Osteocyte (in vitro differentiated cells): Measurements from ENCODE around the gene NCAN. TPM values are rescaled to one million over a fixed set of nuclear protein-coding genes. Genes with fewer than 3 reads are reported as not detected.

Experiments used
- DNase-seq: peaks from one replicate; pipeline ENCODE4 v3.0.0; 2021; ENCODE audit warnings: mixed read lengths; ENCODE audit not compliant: unreplicated experiment; ENCODE audit errors: extremely low spot score
- H3K27ac Mint-ChIP-seq: one replicate; pipeline ENCODE4 v1.8.0; 2021; ENCODE audit warnings: mild to moderate bottlenecking, mixed read lengths; ENCODE audit not compliant: unreplicated experiment
- H3K27me3 Mint-ChIP-seq: one replicate; pipeline ENCODE4 v1.8.0; 2021; ENCODE audit warnings: mixed read lengths; ENCODE audit not compliant: unreplicated experiment
- H3K36me3 Mint-ChIP-seq: one replicate; pipeline ENCODE4 v1.8.0; 2021; ENCODE audit warnings: mixed read lengths; ENCODE audit not compliant: unreplicated experiment
- H3K4me1 Mint-ChIP-seq: one replicate; pipeline ENCODE4 v1.8.0; 2021; ENCODE audit warnings: mixed read lengths; ENCODE audit not compliant: unreplicated experiment
- H3K4me3 Mint-ChIP-seq: one replicate; pipeline ENCODE4 v1.8.0; 2021; ENCODE audit warnings: mild to moderate bottlenecking, moderate library complexity, mixed read lengths; ENCODE audit not compliant: unreplicated experiment
- H3K9me3 Mint-ChIP-seq: one replicate; pipeline ENCODE4 v1.8.0; 2021; ENCODE audit warnings: mixed read lengths; ENCODE audit not compliant: unreplicated experiment
- total RNA-seq: library from RNA; stranded (reverse); gene quantifications from 2 replicates; pipeline ENCODE4 v1.2.1, GENCODE V29; 2021
- TF ChIP-seq, protein P1 (sequence below): fragments of 200-600 bp; sonication (generic); IDR thresholded peaks from 2 replicates; pipeline ENCODE4 v1.5.0; 2021; ENCODE audit warnings: antibody characterized with exemption, mild to moderate bottlenecking, moderate library complexity

Gene NCAN
- total RNA-seq, 1 donor from 2014 or later, result not detected

DNA sequence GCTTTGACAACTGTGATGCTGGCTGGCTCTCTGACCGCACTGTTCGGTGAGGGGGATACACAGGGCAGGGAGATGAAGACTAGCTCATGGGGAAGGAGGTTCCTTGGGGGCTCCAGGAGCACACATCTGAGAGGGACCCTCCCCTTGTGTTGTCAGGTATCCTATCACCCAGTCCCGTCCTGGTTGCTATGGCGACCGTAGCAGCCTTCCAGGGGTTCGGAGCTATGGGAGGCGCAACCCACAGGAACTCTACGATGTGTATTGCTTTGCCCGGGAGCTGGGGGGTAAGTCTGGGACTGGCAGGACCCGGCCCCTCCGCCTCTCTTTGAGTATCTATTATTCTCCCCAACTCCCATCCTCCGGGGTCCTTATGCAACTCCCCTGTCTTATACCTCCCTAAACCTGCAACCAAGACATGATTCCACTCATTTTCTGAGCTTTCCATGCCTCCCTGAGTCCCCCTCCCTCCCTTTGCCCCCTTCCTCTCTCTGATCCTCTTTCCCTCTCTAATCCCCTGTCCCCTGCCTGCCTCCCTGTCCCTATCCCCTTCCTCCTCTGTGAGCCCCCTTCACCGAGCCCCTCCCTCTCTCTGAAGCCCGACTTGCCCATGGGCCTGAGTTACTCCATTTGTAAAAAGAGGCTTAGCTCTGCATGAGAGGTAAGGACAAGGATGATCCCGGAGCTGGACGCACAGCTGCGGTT, 12.5 kb downstream of the NCAN start:
- no peak overlapping the region for H3K4me3 Mint-ChIP-seq
- no peak for DNase-seq
- H3K36me3 Mint-ChIP-seq, result no peaks in the 10 kb centered on the region
- TF ChIP-seq, protein P1, sequence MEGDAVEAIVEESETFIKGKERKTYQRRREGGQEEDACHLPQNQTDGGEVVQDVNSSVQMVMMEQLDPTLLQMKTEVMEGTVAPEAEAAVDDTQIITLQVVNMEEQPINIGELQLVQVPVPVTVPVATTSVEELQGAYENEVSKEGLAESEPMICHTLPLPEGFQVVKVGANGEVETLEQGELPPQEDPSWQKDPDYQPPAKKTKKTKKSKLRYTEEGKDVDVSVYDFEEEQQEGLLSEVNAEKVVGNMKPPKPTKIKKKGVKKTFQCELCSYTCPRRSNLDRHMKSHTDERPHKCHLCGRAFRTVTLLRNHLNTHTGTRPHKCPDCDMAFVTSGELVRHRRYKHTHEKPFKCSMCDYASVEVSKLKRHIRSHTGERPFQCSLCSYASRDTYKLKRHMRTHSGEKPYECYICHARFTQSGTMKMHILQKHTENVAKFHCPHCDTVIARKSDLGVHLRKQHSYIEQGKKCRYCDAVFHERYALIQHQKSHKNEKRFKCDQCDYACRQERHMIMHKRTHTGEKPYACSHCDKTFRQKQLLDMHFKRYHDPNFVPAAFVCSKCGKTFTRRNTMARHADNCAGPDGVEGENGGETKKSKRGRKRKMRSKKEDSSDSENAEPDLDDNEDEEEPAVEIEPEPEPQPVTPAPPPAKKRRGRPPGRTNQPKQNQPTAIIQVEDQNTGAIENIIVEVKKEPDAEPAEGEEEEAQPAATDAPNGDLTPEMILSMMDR, result no peak
- H3K27me3 Mint-ChIP-seq, result peaks cover 29% of the 10 kb centered on the region
- H3K4me1 Mint-ChIP-seq, result no peaks in the 10 kb centered on the region
- no peaks in the 10 kb centered on the region for H3K9me3 Mint-ChIP-seq
- no peak overlapping the region for H3K27ac Mint-ChIP-seq

GRCh38 chr19:19224852-19225494, 13.2 kb downstream of the NCAN start:
- Mint-ChIP-seq H3K9me3 (no peaks in the 10 kb centered on the region), H3K4me1 (no peaks in the 10 kb centered on the region), H3K36me3 (no peaks in the 10 kb centered on the region), H3K27me3 (peaks cover 29% of the 10 kb centered on the region), H3K27ac (no peak overlapping the region), H3K4me3 (peak overlapping the region; percentile 60)
- TF ChIP-seq, protein P1, result peak; percentile 54
- DNase-seq, result no peak

- Mint-ChIP-seq H3K9me3 (no peaks in the 10 kb centered on the region), H3K27ac (no peak overlapping the region), H3K4me1 (no peaks in the 10 kb centered on the region), H3K27me3 (peaks cover 29% of the 10 kb centered on the region), H3K36me3 (no peaks in the 10 kb centered on the region), H3K4me3 (no peak overlapping the region)
- TF ChIP-seq, protein P1, result no peak
- no peak for DNase-seq
Observed at GRCh38 chr19:19226204-19226603, 14.4 kb downstream of the NCAN start.

GRCh38 chr19:19226663-19227062, 14.9 kb downstream of the NCAN start:
- TF ChIP-seq, protein P1, result no peak
- no peaks in the 10 kb centered on the region for H3K9me3 Mint-ChIP-seq
- H3K4me1 Mint-ChIP-seq, result no peaks in the 10 kb centered on the region
- H3K4me3 Mint-ChIP-seq, result no peak overlapping the region
- DNase-seq, result no peak
- H3K27ac Mint-ChIP-seq, result no peak overlapping the region
- peaks cover 29% of the 10 kb centered on the region for H3K27me3 Mint-ChIP-seq
- H3K36me3 Mint-ChIP-seq, result no peaks in the 10 kb centered on the region

GRCh38 chr19:19227217-19227616, 15.5 kb downstream of the NCAN start:
- TF ChIP-seq, protein P1, result no peak
- Mint-ChIP-seq H3K36me3 (no peaks in the 10 kb centered on the region), H3K4me1 (no peaks in the 10 kb centered on the region), H3K9me3 (no peaks in the 10 kb centered on the region), H3K27ac (no peak overlapping the region), H3K27me3 (peaks cover 30% of the 10 kb centered on the region), H3K4me3 (no peak overlapping the region)
- DNase-seq, result no peak
